ENCODE measurements around the gene ZNF541.
"Not testable (repeated sequence)": the region's sequence is repeated elsewhere in the genome, so short reads cannot be mapped to it uniquely, and the experiment has no call there.

Gene ZNF541

GRCh38 chr19:47599671-47600245, 26.8 kb upstream of the ZNF541 start:
- DNase-seq (ENCODE audit: low read depth in 1 of 2, low spot score in 1 of 2) = not testable (repeated sequence)

- no peak for DNase-seq (ENCODE audit: low read depth in 1 of 2, low spot score in 1 of 2)
Measured at GRCh38 chr19:47598407-47599349, 25.7 kb upstream of the ZNF541 start.

GRCh38 chr19:47595944-47596343, 23.0 kb upstream of the ZNF541 start:
- no peak for DNase-seq (ENCODE audit: low read depth in 1 of 2, low spot score in 1 of 2)

- no peak for DNase-seq (ENCODE audit: low read depth in 1 of 2, low spot score in 1 of 2)
Measured at GRCh38 chr19:47593860-47594259, 20.9 kb upstream of the ZNF541 start.

- no peak for DNase-seq (ENCODE audit: low read depth in 1 of 2, low spot score in 1 of 2)
Measured at GRCh38 chr19:47589824-47590223, 16.9 kb upstream of the ZNF541 start.

- DNase-seq (ENCODE audit: low read depth in 1 of 2, low spot score in 1 of 2) = no peak
Measured at GRCh38 chr19:47587295-47587694, 14.3 kb upstream of the ZNF541 start.

GRCh38 chr19:47583161-47583560, 10.2 kb upstream of the ZNF541 start:
- not testable (repeated sequence) for DNase-seq (ENCODE audit: low read depth in 1 of 2, low spot score in 1 of 2)

GRCh38 chr19:47582320-47582909, 9.5 kb upstream of the ZNF541 start:
- DNase-seq (ENCODE audit: low read depth in 1 of 2, low spot score in 1 of 2) = no peak

- DNase-seq (ENCODE audit: low read depth in 1 of 2, low spot score in 1 of 2) = no peak
Measured at GRCh38 chr19:47581605-47582319, 8.8 kb upstream of the ZNF541 start.

GRCh38 chr19:47580397-47580796, 7.4 kb upstream of the ZNF541 start:
- no peak for DNase-seq (ENCODE audit: low read depth in 1 of 2, low spot score in 1 of 2)

- no peak for DNase-seq (ENCODE audit: low read depth in 1 of 2, low spot score in 1 of 2)
Measured at GRCh38 chr19:47572635-47573034, 313 bp downstream of the ZNF541 start.

- DNase-seq (ENCODE audit: low read depth in 1 of 2, low spot score in 1 of 2) = no peak
Measured at GRCh38 chr19:47569331-47569730, 3.6 kb downstream of the ZNF541 start.

- no peak for DNase-seq (ENCODE audit: low read depth in 1 of 2, low spot score in 1 of 2)
Measured at GRCh38 chr19:47564081-47564480, 8.9 kb downstream of the ZNF541 start.

GRCh38 chr19:47561440-47562057, 11.4 kb downstream of the ZNF541 start:
- DNase-seq (ENCODE audit: low read depth in 1 of 2, low spot score in 1 of 2) = no peak

- no peak for DNase-seq (ENCODE audit: low read depth in 1 of 2, low spot score in 1 of 2)
Measured at GRCh38 chr19:47560999-47561398, 11.9 kb downstream of the ZNF541 start.

- no peak for DNase-seq (ENCODE audit: low read depth in 1 of 2, low spot score in 1 of 2)
Measured at GRCh38 chr19:47550129-47550528, 22.8 kb downstream of the ZNF541 start.

GRCh38 chr19:47549261-47549862, 23.6 kb downstream of the ZNF541 start:
- no peak for DNase-seq (ENCODE audit: low read depth in 1 of 2, low spot score in 1 of 2)

GRCh38 chr19:47547199-47547598, 25.7 kb downstream of the ZNF541 start:
- DNase-seq (ENCODE audit: low read depth in 1 of 2, low spot score in 1 of 2) = no peak

- DNase-seq (ENCODE audit: low read depth in 1 of 2, low spot score in 1 of 2) = no peak
Measured at GRCh38 chr19:47545061-47545948, 27.6 kb downstream of the ZNF541 start.

- no peak for DNase-seq (ENCODE audit: low read depth in 1 of 2, low spot score in 1 of 2)
Measured at GRCh38 chr19:47544476-47544875, 28.5 kb downstream of the ZNF541 start.
